ENCODE results near the gene LPP. TPM values are rescaled to one million over a fixed set of nuclear protein-coding genes. Genes with fewer than 3 reads are reported as not detected.

The LPP gene
- total and polyA plus RNA-seq, 2 donors (not counting 1 experiment from before 2014, with no cell fraction given): 7.6 to 81.7 TPM

DNA sequence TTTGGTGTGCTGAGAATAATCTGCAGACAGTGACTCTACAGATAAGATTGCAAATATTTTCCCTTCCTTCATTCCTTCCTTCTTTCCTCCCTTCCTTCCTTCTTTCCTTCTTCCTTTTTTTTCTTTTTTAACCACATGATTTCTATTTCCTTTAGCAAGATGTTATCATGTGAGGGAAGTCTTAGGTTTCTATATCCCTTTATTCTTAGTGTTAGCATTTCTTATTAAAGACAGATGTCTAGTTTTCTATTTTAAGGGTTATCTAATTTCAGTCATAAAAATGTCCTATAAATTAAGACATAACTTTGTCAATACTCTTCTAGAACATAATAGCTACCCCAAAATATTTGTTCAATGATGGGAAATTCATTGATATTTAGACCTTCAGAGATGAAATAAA lies 470.9 kb downstream of the LPP start:
- ChIA-PET CTCF (no interaction called here), POLR2A (interaction anchor here (0.6 kb wide), 1 partner anchor 821 kb away, joined by 4 read pairs; no protein-coding TSS in a partner anchor)
- Mint-ChIP-seq H3K27ac (no peak overlapping the region), H3K4me3 (no peak overlapping the region), H3K27me3 (no peaks in the 10 kb centered on the region), H3K9me3 (ENCODE audit: insufficient read depth) (peaks cover 4% of the 10 kb centered on the region), H3K4me1 (no peaks in the 10 kb centered on the region)
- H3K27ac ChIP-seq (ENCODE audit: low read length in 2 of 2): no peak overlapping the region
- DNase-seq (no peak), ATAC-seq (ENCODE audit: low read depth) (no peak)
- H3K9ac ChIP-seq (ENCODE audit: low read length): no peak overlapping the region
- intact Hi-C loops (cut with micrococcal nuclease): no loop called here
- no peaks in the 10 kb centered on the region for H3K9me3 ChIP-seq (ENCODE audit: control extremely low read depth in 1 of 3, control insufficient read depth in 2 of 3, insufficient read depth in 1 of 3, low read length in 2 of 3)
- H3K79me2 ChIP-seq (ENCODE audit: control insufficient read depth, insufficient read depth, low read length): peaks cover 3% of the 10 kb centered on the region
- no peaks in the 10 kb centered on the region for H4K20me1 ChIP-seq (ENCODE audit: control insufficient read depth, insufficient read depth, low read length, poor library complexity, severe bottlenecking)
- no peaks in the 10 kb centered on the region for H3K4me1 ChIP-seq (ENCODE audit: control insufficient read depth in 2 of 2, insufficient read depth in 2 of 2, low read length in 2 of 2)
- H3K27me3 ChIP-seq (replicated peaks in 1 of 4; ENCODE audit: control extremely low read depth in 1 of 4, control insufficient read depth in 3 of 4, insufficient read depth in 4 of 4, low read length in 3 of 4): no peaks in the 10 kb centered on the region
- H2AFZ ChIP-seq (ENCODE audit: insufficient read depth, low read depth, low read length, poor library complexity, severe bottlenecking): no peak overlapping the region
- TF ChIP-seq EZH2 (IDR thresholded peaks at IDR 0.05; ENCODE audit: borderline replicate concordance, insufficient read depth, low read depth, low read length, poor library complexity, severe bottlenecking): no peak
- TF ChIP-seq, protein P1, sequence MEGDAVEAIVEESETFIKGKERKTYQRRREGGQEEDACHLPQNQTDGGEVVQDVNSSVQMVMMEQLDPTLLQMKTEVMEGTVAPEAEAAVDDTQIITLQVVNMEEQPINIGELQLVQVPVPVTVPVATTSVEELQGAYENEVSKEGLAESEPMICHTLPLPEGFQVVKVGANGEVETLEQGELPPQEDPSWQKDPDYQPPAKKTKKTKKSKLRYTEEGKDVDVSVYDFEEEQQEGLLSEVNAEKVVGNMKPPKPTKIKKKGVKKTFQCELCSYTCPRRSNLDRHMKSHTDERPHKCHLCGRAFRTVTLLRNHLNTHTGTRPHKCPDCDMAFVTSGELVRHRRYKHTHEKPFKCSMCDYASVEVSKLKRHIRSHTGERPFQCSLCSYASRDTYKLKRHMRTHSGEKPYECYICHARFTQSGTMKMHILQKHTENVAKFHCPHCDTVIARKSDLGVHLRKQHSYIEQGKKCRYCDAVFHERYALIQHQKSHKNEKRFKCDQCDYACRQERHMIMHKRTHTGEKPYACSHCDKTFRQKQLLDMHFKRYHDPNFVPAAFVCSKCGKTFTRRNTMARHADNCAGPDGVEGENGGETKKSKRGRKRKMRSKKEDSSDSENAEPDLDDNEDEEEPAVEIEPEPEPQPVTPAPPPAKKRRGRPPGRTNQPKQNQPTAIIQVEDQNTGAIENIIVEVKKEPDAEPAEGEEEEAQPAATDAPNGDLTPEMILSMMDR (IDR thresholded peaks at IDR 0.05): no peak
- H3K36me3 ChIP-seq (replicated peaks in 1 of 2; ENCODE audit: control extremely low read depth in 1 of 2, control insufficient read depth in 1 of 2, extremely low read depth in 1 of 2, insufficient read depth in 2 of 2, low read length in 1 of 2): no peaks in the 10 kb centered on the region
- H3K4me2 ChIP-seq (replicated peaks; ENCODE audit: low read depth, low read length, poor library complexity, severe bottlenecking): no peak overlapping the region
- H3K4me3 ChIP-seq (ENCODE audit: control extremely low read depth in 1 of 5, extremely low read depth in 1 of 5, insufficient read depth in 1 of 5, low read depth in 2 of 5, low read length in 4 of 5): no peak overlapping the region

DNA sequence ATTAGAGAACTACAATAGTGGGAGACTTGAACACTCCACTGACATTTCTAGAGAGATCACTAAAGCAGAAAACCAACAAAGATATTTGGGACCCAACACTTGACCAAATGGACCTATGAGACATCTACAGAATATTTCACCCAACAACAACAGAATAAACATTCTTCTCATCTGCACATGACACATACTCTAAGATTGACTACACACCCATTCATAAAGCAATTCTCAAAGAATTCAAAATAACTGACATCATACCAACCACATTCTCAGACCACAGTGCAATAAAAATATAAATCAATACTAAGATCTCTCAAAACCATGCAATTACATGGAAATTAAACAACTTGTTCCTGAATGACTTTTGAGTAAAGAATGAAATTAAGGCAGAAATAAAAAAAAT lies 473.7 kb downstream of the LPP start:
- intact Hi-C loops (cut with micrococcal nuclease): no loop called here
- Histone ChIP-seq H2AFZ (ENCODE audit: insufficient read depth, low read depth, low read length, poor library complexity, severe bottlenecking) (no peak overlapping the region), H3K27ac (ENCODE audit: low read length in 2 of 2) (no peak overlapping the region), H3K9me3 (ENCODE audit: control extremely low read depth in 1 of 3, control insufficient read depth in 2 of 3, insufficient read depth in 1 of 3, low read length in 2 of 3) (no peaks in the 10 kb centered on the region), H3K79me2 (ENCODE audit: control insufficient read depth, insufficient read depth, low read length) (peaks cover 3% of the 10 kb centered on the region), H3K27me3 (replicated peaks in 1 of 4; ENCODE audit: control extremely low read depth in 1 of 4, control insufficient read depth in 3 of 4, insufficient read depth in 4 of 4, low read length in 3 of 4) (no peaks in the 10 kb centered on the region), H3K9ac (ENCODE audit: low read length) (no peak overlapping the region), H4K20me1 (ENCODE audit: control insufficient read depth, insufficient read depth, low read length, poor library complexity, severe bottlenecking) (no peaks in the 10 kb centered on the region), H3K36me3 (replicated peaks in 1 of 2; ENCODE audit: control extremely low read depth in 1 of 2, control insufficient read depth in 1 of 2, extremely low read depth in 1 of 2, insufficient read depth in 2 of 2, low read length in 1 of 2) (no peaks in the 10 kb centered on the region), H3K4me2 (replicated peaks; ENCODE audit: low read depth, low read length, poor library complexity, severe bottlenecking) (no peak overlapping the region), H3K4me3 (ENCODE audit: control extremely low read depth in 1 of 5, extremely low read depth in 1 of 5, insufficient read depth in 1 of 5, low read depth in 2 of 5, low read length in 4 of 5) (no peak overlapping the region), H3K4me1 (ENCODE audit: control insufficient read depth in 2 of 2, insufficient read depth in 2 of 2, low read length in 2 of 2) (no peaks in the 10 kb centered on the region)
- H3K4me3 Mint-ChIP-seq: no peak overlapping the region
- CTCF ChIA-PET: no interaction called here
- ATAC-seq (ENCODE audit: low read depth) (no peak), DNase-seq (no peak)
- no peak for TF ChIP-seq EZH2 (IDR thresholded peaks at IDR 0.05; ENCODE audit: borderline replicate concordance, insufficient read depth, low read depth, low read length, poor library complexity, severe bottlenecking)
- TF ChIP-seq, protein P1 (IDR thresholded peaks at IDR 0.05): no peak
- no peaks in the 10 kb centered on the region for H3K4me1 Mint-ChIP-seq
- POLR2A ChIA-PET: no interaction called here
- H3K27ac Mint-ChIP-seq: no peak overlapping the region
- no peaks in the 10 kb centered on the region for H3K27me3 Mint-ChIP-seq
- peaks cover 6% of the 10 kb centered on the region for H3K9me3 Mint-ChIP-seq (ENCODE audit: insufficient read depth)
